T-cell (primary cell): Measurements from ENCODE around the gene NCBP2L. TPM values are rescaled to one million over a fixed set of nuclear protein-coding genes. Genes with fewer than 3 reads are reported as not detected.
A peak's percentile ranks its signal among the peaks of the same experiment; 100 is the strongest.

ENCODE experiments used
- ATAC-seq, 4 experiments: fragments of 200-7000 bp in 3 of 4; fragments of 150-1000 bp in 1 of 4; cut with Tn5 transposase; replicated peaks in 1 of 4; 1 replicate in 3 of 4; 2 replicates in 1 of 4; pipeline ENCODE4 v1.10.0; 2021; ENCODE audit warnings: moderate library complexity in 3 of 4, mild to moderate bottlenecking in 2 of 4, moderate number of reproducible peaks in 1 of 4
- CTCF ChIA-PET, 2 donors: fragments of 300-600 bp; sonication (Branson Sonifier 250); formaldehyde crosslinking; loops; one replicate each; lab custom pipeline; 2022; ENCODE audit warnings: antibody characterized with exemption in 2 of 2; lab: Charles Lee
- POLR2A ChIA-PET, 2 donors: fragments of 300-600 bp; sonication (Branson Sonifier 250); formaldehyde crosslinking; loops; one replicate each; lab custom pipeline; 2022; ENCODE audit warnings: antibody characterized with exemption in 2 of 2; lab: Charles Lee
- DNase-seq, 35 experiments: peaks; one replicate each; pipeline versions ENCODE4 v3.0.0 to v3.0.0-alpha.2; 2013 to 2023
- H3K27ac ChIP-seq: one replicate; pipeline ENCODE4 v1.5.1; 2013; ENCODE audit warnings: low read length
- H3K27me3 ChIP-seq, 2 experiments: replicated peaks in 1 of 2; 1 replicate in 1 of 2; 2 replicates in 1 of 2; pipeline versions ENCODE4 v1.6.1 to v1.7.0; 2013; ENCODE audit warnings: low read length in 1 of 2, mixed read lengths in 1 of 2; ENCODE audit not compliant: control insufficient read depth in 2 of 2, insufficient read depth in 2 of 2; ENCODE audit errors: extremely low read depth in 1 of 2
- H3K36me3 ChIP-seq, 2 donors: 1 replicate in 1 of 2; 2 replicates in 1 of 2; pipeline versions ENCODE4 v1.6.1 to v1.7.0; 2013; ENCODE audit warnings: low read length in 1 of 2; ENCODE audit not compliant: control insufficient read depth in 2 of 2, insufficient read depth in 1 of 2; ENCODE audit errors: extremely low read depth in 1 of 2
- H3K4me1 ChIP-seq, 2 experiments: 1 replicate in 1 of 2; 2 replicates in 1 of 2; pipeline versions ENCODE4 v1.6.1 to v1.7.0; 2013; ENCODE audit warnings: low read length in 2 of 2, mixed read lengths in 1 of 2; ENCODE audit not compliant: insufficient read depth in 2 of 2, control insufficient read depth in 1 of 2; ENCODE audit errors: extremely low read depth in 1 of 2
- H3K4me3 ChIP-seq, 2 donors: 1 replicate in 1 of 2; 2 replicates in 1 of 2; pipeline versions ENCODE4 v1.5.1 to v1.7.0; 2013; ENCODE audit warnings: mild to moderate bottlenecking in 2 of 2, low read length in 1 of 2, moderate library complexity in 1 of 2; ENCODE audit not compliant: control insufficient read depth in 1 of 2; ENCODE audit errors: extremely low read depth in 1 of 2
- H3K9me3 ChIP-seq: 2 replicates; pipeline ENCODE4 v1.7.0; 2013
- H3K27ac Mint-ChIP-seq, 2 donors: one replicate each; pipeline ENCODE4 v1.8.0; 2020 to 2021; ENCODE audit warnings: mild to moderate bottlenecking in 2 of 2, mixed read lengths in 2 of 2
- H3K27me3 Mint-ChIP-seq, 2 donors: one replicate each; pipeline ENCODE4 v1.8.0; 2021 to 2022; ENCODE audit warnings: mixed read lengths in 2 of 2
- H3K36me3 Mint-ChIP-seq: one replicate; pipeline ENCODE4 v1.8.0; 2021; ENCODE audit warnings: mixed read lengths
- H3K4me1 Mint-ChIP-seq, 3 donors: one replicate each; pipeline ENCODE4 v1.8.0; 2020 to 2022; ENCODE audit warnings: mixed read lengths in 3 of 3, mild to moderate bottlenecking in 1 of 3
- H3K4me3 Mint-ChIP-seq, 3 donors: one replicate each; pipeline ENCODE4 v1.8.0; 2020 to 2022; ENCODE audit warnings: mild to moderate bottlenecking in 3 of 3, mixed read lengths in 3 of 3, moderate library complexity in 3 of 3
- H3K9me3 Mint-ChIP-seq, 3 donors: one replicate each; pipeline ENCODE4 v1.8.0; 2020 to 2022; ENCODE audit warnings: mixed read lengths in 3 of 3
- WGBS: methylation state at CpG from one replicate; pipeline ENCODE4 v1.1.5; 2013; ENCODE audit warnings: missing lambda C conversion rate; ENCODE audit not compliant: insufficient coverage; 5-methylcytosine and 5-hydroxymethylcytosine counted together
- total RNA-seq, 35 experiments: library from RNA in 6 of 35; stranded (reverse) in 6 of 35; fragments of 120-200 nt in 1 of 35; gene quantifications; one replicate each; pipeline versions ENCODE4 v1.2.1 to v1.2.4 and lab custom pipeline; 2013 to 2026

NCBP2L gene
- total RNA-seq, 5 donors from 2014 or later (not counting 1 experiment from before 2014, with no cell fraction given), result not detected

GRCh38 chrX:107826238-107827029 lies 48.9 kb downstream of the NCBP2L start:
- DNase-seq (peak in 30 of 35 experiments; percentile 2 to 61 (median 20)), ATAC-seq (peak; percentile 76 to 82 (median 79))
- CTCF ChIA-PET, result interaction anchor here in 1 of 2 donors (1.0 to 1.4 kb wide), 2 partner anchors 49 to 198 kb away, joined by 3 to 4 read pairs; partner anchors contain the start of genes NCBP2L and PRPS1
- Mint-ChIP-seq H3K4me1 (peaks cover 35 to 51% (median 47%) of the 10 kb centered on the region in 3 donors), H3K27ac (peak overlapping the region; percentile 85 to 87), H3K4me3 (peak overlapping the region; percentile 82 to 90 (median 88)), H3K27me3 (peaks cover 0 to 40% of the 10 kb centered on the region in 2 donors), H3K36me3 (no peaks in the 10 kb centered on the region), H3K9me3 (no peaks in the 10 kb centered on the region)
- under 1% methylated on average over 89 of the region's 100 CpGs for WGBS
- Histone ChIP-seq H3K4me1 (peaks cover 0 to 10% of the 10 kb centered on the region in 2 experiments), H3K27me3 (peaks cover 0 to 2% of the 10 kb centered on the region in 2 experiments), H3K4me3 (peak overlapping the region; percentile 29 to 62), H3K9me3 (no peaks in the 10 kb centered on the region), H3K27ac (peak overlapping the region; percentile 72), H3K36me3 (no peaks in the 10 kb centered on the region)
- POLR2A ChIA-PET, result interaction anchor here in 1 of 2 donors (0.6 to 1.9 kb wide), 4 partner anchors 49 to 198 kb away, joined by 3 to 21 read pairs (median 5); partner anchors contain the start of gene TSC22D3

GRCh38 chrX:107827030-107827831 lies 49.7 kb downstream of the NCBP2L start:
- Mint-ChIP-seq H3K4me1 (peaks cover 36 to 51% (median 49%) of the 10 kb centered on the region in 3 donors), H3K4me3 (peak overlapping the region; percentile 76 to 90 (median 82)), H3K9me3 (no peaks in the 10 kb centered on the region), H3K27me3 (peaks cover 0 to 40% of the 10 kb centered on the region in 2 donors), H3K36me3 (no peaks in the 10 kb centered on the region), H3K27ac (peak overlapping the region; percentile 85 to 87)
- ChIA-PET POLR2A (interaction anchor here in 1 of 2 donors (1.9 kb wide), 1 partner anchor 199 kb away, joined by 6 read pairs; no protein-coding TSS in a partner anchor), CTCF (no interaction called here)
- DNase-seq (peak in 1 of 35 experiments; percentile 23), ATAC-seq (peak in 1 of 4 experiments; percentile 8)
- Histone ChIP-seq H3K27me3 (peaks cover 0 to 2% of the 10 kb centered on the region in 2 experiments), H3K4me1 (peaks cover 0 to 10% of the 10 kb centered on the region in 2 experiments), H3K36me3 (no peaks in the 10 kb centered on the region), H3K9me3 (no peaks in the 10 kb centered on the region), H3K4me3 (peak overlapping the region; percentile 27 to 29), H3K27ac (peak overlapping the region; percentile 13)
- WGBS, result no CpG with 5 or more reads among the region's 13 CpGs

GRCh38 chrX:107827852-107828251 lies 50.3 kb downstream of the NCBP2L start:
- peaks cover 0 to 10% of the 10 kb centered on the region in 2 experiments for H3K4me1 ChIP-seq
- Mint-ChIP-seq H3K4me3 (peak overlapping the region; percentile 65 to 82 (median 76)), H3K27me3 (peaks cover 0 to 42% of the 10 kb centered on the region in 2 donors), H3K36me3 (no peaks in the 10 kb centered on the region), H3K27ac (peak overlapping the region in 1 of 2 donors; percentile 4), H3K4me1 (peaks cover 36 to 52% (median 51%) of the 10 kb centered on the region in 3 donors), H3K9me3 (no peaks in the 10 kb centered on the region)
- ChIA-PET CTCF (no interaction called here), POLR2A (no interaction called here)
- no peak overlapping the region for H3K27ac ChIP-seq
- ATAC-seq (no peak), DNase-seq (no peak)
- peaks cover 0 to 2% of the 10 kb centered on the region in 2 experiments for H3K27me3 ChIP-seq
- no peak overlapping the region for H3K4me3 ChIP-seq
- no peaks in the 10 kb centered on the region for H3K36me3 ChIP-seq
- WGBS, result 92% methylated on average over 2 of the region's 4 CpGs
- no peaks in the 10 kb centered on the region for H3K9me3 ChIP-seq

GRCh38 chrX:107829878-107830277 lies 52.3 kb downstream of the NCBP2L start:
- POLR2A ChIA-PET, result no interaction called here
- H3K4me3 Mint-ChIP-seq, result no peak overlapping the region
- H3K27ac ChIP-seq, result no peak overlapping the region
- peaks cover 0 to 40% of the 10 kb centered on the region in 2 donors for H3K27me3 Mint-ChIP-seq
- no peaks in the 10 kb centered on the region for H3K36me3 ChIP-seq
- ATAC-seq, result no peak
- no peak overlapping the region for H3K4me3 ChIP-seq
- no peak overlapping the region for H3K27ac Mint-ChIP-seq
- H3K4me1 Mint-ChIP-seq, result peaks cover 29 to 46% (median 41%) of the 10 kb centered on the region in 3 donors
- H3K9me3 ChIP-seq, result no peaks in the 10 kb centered on the region
- no peaks in the 10 kb centered on the region for H3K36me3 Mint-ChIP-seq
- no peak for DNase-seq
- no peaks in the 10 kb centered on the region for H3K9me3 Mint-ChIP-seq
- peaks cover 0 to 2% of the 10 kb centered on the region in 2 experiments for H3K27me3 ChIP-seq
- whole genome bisulfite sequencing, result no CpG with 5 or more reads among the region's 1 CpG
- CTCF ChIA-PET, result no interaction called here
- H3K4me1 ChIP-seq, result peaks cover 0 to 8% of the 10 kb centered on the region in 2 experiments

GRCh38 chrX:107831071-107831730 lies 53.7 kb downstream of the NCBP2L start:
- Histone ChIP-seq H3K4me1 (peaks cover 0 to 4% of the 10 kb centered on the region in 2 experiments), H3K9me3 (no peaks in the 10 kb centered on the region), H3K27ac (no peak overlapping the region), H3K4me3 (no peak overlapping the region), H3K36me3 (no peaks in the 10 kb centered on the region), H3K27me3 (peaks cover 0 to 2% of the 10 kb centered on the region in 2 experiments)
- CTCF ChIA-PET, result no interaction called here
- no CpG with 5 or more reads among the region's 7 CpGs for WGBS
- no peak overlapping the region for H3K4me3 Mint-ChIP-seq
- no peak for ATAC-seq
- H3K4me1 Mint-ChIP-seq, result peaks cover 24 to 39% (median 31%) of the 10 kb centered on the region in 3 donors
- no peaks in the 10 kb centered on the region for H3K9me3 Mint-ChIP-seq
- H3K36me3 Mint-ChIP-seq, result no peaks in the 10 kb centered on the region
- no peak overlapping the region for H3K27ac Mint-ChIP-seq
- H3K27me3 Mint-ChIP-seq, result peaks cover 0 to 45% of the 10 kb centered on the region in 2 donors
- DNase-seq, result no peak
- POLR2A ChIA-PET, result interaction anchor here in 1 of 2 donors (0.5 kb wide), 1 partner anchor 805 kb away, joined by 3 read pairs; no protein-coding TSS in a partner anchor
